LNCaP clone FGC (cell line): ENCODE results near the gene LYL1.
A peak's percentile ranks its signal among the peaks of the same experiment; 100 is the strongest.
"Not testable (repeated sequence)": the region's sequence is repeated elsewhere in the genome, so short reads cannot be mapped to it uniquely, and the experiment has no call there.

Experiments used
- DNase-seq: peaks from one replicate; pipeline ENCODE4 v3.0.0-alpha.2; 2011; ENCODE audit warnings: low read depth
- H3K4me3 ChIP-seq: 2 replicates; pipeline ENCODE4 v1.5.1; 2011; ENCODE audit warnings: mild to moderate bottlenecking, low read depth, low read length, control low read depth
- TF ChIP-seq, protein P1 (sequence below): IDR thresholded peaks from 2 replicates; pipeline ENCODE4 v1.5.1; 2012; ENCODE audit warnings: mild to moderate bottlenecking; ENCODE audit not compliant: control insufficient read depth, insufficient read depth; ENCODE audit errors: extremely low read depth

Gene LYL1

DNA sequence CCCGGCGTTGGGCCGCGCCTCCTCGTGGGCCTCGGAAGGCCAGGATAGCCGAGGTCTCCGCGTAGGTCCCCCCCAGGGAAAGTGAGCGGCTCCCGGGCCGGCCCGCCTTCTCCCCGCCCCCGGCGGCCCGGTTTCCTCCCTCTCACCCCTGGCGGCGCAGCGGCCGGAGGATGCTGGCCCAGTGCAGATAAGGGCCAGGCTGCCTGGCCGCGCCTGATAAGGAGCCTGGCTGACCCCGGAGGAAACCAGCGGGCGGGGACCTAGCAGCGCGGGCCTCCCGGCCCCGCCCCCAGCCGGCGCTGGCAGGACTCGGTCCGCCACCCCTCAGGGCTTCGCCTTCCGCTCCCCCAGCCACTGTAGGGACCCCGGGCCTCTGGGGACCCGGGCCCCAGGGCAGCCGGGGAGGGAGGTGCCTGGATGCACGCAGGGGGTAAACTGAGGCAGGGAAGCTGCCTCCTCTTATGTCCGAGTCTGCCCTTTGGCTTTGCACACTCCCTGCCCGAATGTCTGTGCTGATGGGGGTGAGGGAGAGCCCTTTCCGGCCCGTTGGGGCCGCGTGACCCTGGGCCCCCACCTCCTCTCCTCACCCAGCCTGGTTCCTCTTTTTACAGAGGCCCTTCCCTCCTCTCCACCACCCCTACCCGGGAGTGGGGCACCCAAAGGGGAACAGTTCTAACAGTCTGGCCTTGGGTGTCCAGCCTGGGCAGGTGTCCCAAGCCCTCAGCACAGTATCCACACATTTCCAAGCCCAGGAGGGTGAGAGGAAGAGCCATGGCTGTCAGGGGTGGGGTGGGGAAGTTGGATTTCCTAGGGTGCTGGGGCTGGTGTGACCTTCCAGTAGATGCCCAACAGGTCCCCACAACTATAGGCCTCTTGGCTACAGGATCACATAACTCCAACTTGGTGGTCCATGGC lies at the start of gene LYL1:
LYL1 (minus strand) TSS at position 193 of the 915 bp plus-strand sequence. CDS start 1,687 bp downstream, outside the sequence.
- H3K4me3 ChIP-seq = no peak within 1 kb of the TSS
- TF ChIP-seq, protein P1, sequence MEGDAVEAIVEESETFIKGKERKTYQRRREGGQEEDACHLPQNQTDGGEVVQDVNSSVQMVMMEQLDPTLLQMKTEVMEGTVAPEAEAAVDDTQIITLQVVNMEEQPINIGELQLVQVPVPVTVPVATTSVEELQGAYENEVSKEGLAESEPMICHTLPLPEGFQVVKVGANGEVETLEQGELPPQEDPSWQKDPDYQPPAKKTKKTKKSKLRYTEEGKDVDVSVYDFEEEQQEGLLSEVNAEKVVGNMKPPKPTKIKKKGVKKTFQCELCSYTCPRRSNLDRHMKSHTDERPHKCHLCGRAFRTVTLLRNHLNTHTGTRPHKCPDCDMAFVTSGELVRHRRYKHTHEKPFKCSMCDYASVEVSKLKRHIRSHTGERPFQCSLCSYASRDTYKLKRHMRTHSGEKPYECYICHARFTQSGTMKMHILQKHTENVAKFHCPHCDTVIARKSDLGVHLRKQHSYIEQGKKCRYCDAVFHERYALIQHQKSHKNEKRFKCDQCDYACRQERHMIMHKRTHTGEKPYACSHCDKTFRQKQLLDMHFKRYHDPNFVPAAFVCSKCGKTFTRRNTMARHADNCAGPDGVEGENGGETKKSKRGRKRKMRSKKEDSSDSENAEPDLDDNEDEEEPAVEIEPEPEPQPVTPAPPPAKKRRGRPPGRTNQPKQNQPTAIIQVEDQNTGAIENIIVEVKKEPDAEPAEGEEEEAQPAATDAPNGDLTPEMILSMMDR = no peak
- DNase-seq = no peak

DNA sequence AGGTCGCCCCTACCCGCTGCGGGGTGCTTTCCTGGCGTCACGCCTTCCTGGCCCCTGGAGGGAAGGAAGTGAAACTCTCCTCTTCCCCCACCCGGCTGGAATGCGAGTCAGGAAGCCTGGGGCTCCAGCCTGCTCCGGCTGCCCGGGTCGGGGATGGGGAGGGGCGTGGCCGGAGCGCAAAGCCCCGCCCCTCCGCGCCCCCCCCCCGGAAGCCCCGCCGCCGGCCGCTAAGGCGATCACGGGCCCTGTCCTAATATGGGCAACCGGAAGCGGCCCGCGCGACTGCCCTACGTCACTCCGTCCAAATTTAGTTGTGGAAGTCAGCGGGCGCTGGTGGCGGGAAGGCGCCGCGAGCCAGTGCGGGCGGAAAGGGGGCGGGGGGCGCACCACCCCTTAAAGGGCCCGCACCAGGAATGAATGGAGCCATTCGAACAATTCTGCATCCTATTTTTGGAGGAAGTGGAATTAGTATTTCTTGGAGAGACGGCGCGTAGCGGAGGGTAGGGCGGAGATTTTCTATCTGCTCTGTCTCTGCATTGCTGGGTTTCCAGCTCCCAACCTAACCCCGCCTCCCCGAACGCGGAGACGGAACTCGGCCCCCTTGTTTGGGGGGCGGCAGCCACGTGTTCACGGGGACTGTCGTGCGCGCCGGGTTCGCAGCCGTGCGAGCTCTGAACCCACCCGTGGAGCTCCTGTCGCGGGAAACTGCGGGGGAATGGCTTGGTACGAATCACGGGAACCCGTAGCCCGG lies 49.1 kb upstream of the LYL1 start:
- peak overlapping the region; percentile 84 for H3K4me3 ChIP-seq
- TF ChIP-seq, protein P1 = no peak
- DNase-seq = peak; percentile 86

GRCh38 chr19:13150931-13151604 lies 48.4 kb upstream of the LYL1 start:
- H3K4me3 ChIP-seq = peak overlapping the region; percentile 84
- DNase-seq = no peak
- TF ChIP-seq, protein P1 = no peak

- peak; percentile 91 for DNase-seq
- TF ChIP-seq, protein P1 = peak; percentile 42
- peak within 1 kb of the TSS; percentile 84 for H3K4me3 ChIP-seq
These were observed 47.7 kb upstream of the LYL1 start, which contains the start of the genes IER2 and STX10 for GRCh38 chr19:13150187-13150930. Gene IER2, plus strand, starts transcription at chr19:13150411. Its CDS starts 2,776 bp downstream, at chr19:13153187. Gene STX10, minus strand, starts transcription at chr19:13150375. Its CDS starts 202 bp downstream, at chr19:13150173.

DNA sequence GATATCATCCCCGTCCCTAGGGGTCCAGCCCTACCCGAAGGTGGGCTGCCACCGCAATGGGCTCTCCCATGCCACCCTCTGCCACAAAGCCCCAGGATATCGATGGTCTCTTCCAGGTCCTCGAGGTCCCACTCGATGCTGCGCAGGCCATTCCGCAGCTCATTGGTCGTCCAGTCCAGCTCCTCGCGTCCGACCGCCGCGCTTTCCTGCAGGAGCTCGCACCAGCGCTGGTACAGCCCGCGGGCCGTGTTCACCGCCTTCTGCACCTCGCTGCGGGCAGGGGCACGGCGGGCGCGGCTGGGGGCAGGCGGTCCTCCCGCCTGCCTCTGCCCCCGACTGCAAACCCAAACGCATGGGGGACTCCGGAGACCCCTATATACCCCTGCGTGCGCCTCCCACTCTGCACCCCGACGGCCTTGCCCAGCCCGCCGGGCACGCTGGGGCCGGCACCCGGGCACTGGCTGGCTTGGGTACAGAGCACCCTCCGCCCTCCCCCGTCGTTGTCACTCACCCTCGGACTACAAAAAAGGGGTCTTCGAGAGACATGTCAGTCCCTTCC lies 47.0 kb upstream of the LYL1 start:
- H3K4me3 ChIP-seq = peak overlapping the region; percentile 84
- TF ChIP-seq, protein P1 = no peak
- no peak for DNase-seq

DNA sequence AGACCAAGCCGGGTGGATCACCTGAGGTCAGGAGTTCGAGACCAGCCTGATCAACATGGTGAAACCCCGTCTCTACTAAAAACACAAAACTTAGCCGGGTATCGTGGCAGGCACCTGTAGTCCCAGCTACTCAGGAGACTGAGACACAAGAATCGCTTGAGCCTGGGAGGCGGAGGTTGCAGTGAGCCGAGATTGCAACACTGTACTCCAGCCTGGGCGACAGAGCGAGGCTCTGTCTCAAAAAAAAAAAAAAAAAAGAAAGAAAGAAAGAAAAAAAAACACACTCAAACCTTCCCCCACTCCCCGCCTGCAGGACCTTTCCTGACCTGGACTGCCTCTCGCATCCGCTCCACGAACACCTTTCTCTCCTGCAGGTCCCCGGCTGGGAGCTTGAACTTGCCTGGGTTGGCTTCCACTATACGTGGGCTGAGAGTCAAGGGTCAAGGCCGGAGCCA lies 46.5 kb upstream of the LYL1 start:
- peak overlapping the region; percentile 84 for H3K4me3 ChIP-seq
- DNase-seq = not testable (repeated sequence)
